Psoas muscle (tissue), 8 donors: ENCODE data around the gene ZMYND10. TPM values are rescaled to one million over a fixed set of nuclear protein-coding genes. Genes with fewer than 3 reads are reported as not detected.
A peak's percentile ranks its signal among the peaks of the same experiment; 100 is the strongest.

ENCODE experiments used
- ATAC-seq, 4 donors: fragments of 200-7000 bp; cut with Tn5 transposase; one replicate each; pipeline ENCODE4 v1.9.1; 2020; ENCODE audit warnings: moderate library complexity in 3 of 4, mild to moderate bottlenecking in 2 of 4
- DNase-seq, 2 donors: peaks; one replicate each; pipeline ENCODE4 v3.0.0-alpha.2; 2020
- H3K27ac ChIP-seq: fragments of 200-600 bp; one replicate; pipeline ENCODE4 v1.8.0; 2022
- H3K27me3 ChIP-seq, 3 donors: fragments of 200-600 bp in 1 of 3; one replicate each; pipeline versions ENCODE4 v1.6.1 to v1.8.0; 2013 to 2022; ENCODE audit warnings: low read length in 2 of 3, mild to moderate bottlenecking in 2 of 3, moderate library complexity in 1 of 3; ENCODE audit not compliant: insufficient read depth in 3 of 3
- H3K36me3 ChIP-seq, 2 donors: fragments of 200-600 bp in 1 of 2; one replicate each; pipeline versions ENCODE4 v1.6.1 to v1.8.0; 2013 to 2022; ENCODE audit warnings: low read depth in 1 of 2, mild to moderate bottlenecking in 1 of 2, moderate library complexity in 1 of 2; ENCODE audit not compliant: insufficient read depth in 1 of 2
- H3K4me1 ChIP-seq: fragments of 200-600 bp; one replicate; pipeline ENCODE4 v1.8.0; 2022
- H3K4me3 ChIP-seq: fragments of 200-600 bp; one replicate; pipeline ENCODE4 v1.8.0; 2022; ENCODE audit warnings: mild to moderate bottlenecking
- H3K9me3 ChIP-seq: fragments of 200-600 bp; one replicate; pipeline ENCODE4 v1.8.0; 2022
- WGBS, 3 donors: extraction: QIAGEN DNeasy Blood & Tissue Kit; methylation state at CpG; one replicate each; pipeline versions ENCODE4 v1.1.6 to v1.1.7; 2013; 5-methylcytosine and 5-hydroxymethylcytosine counted together
- intact Hi-C, 2 donors: fragments of 100-400 bp; cut with DNase I; formaldehyde crosslinking; loops; one replicate each; pipeline versions ENCODE4 v1.11.0 to v1.14.2; 2022
- polyA plus RNA-seq, 3 donors: library from polyadenylated mRNA; stranded (reverse); fragments of 200-250 nt; gene quantifications; one replicate each; pipeline ENCODE4 v1.2.3, GENCODE V29; 2013
- total RNA-seq, 4 donors: library from RNA; stranded (reverse); fragmentation: NEBNext Ultra II Directional in 2 of 4; extraction: Animal tissue kit (Norgen Biotek cat#: 25700) in 2 of 4; gene quantifications; one replicate each; pipeline versions ENCODE4 v1.2.1 to v1.2.4, GENCODE V29; 2021 to 2023
- TF ChIP-seq, protein P1 (sequence below): fragments of 200-600 bp; IDR thresholded peaks from one replicate; pipeline ENCODE4 v1.8.0; 2022; ENCODE audit warnings: antibody characterized with exemption
- donor health status: healthy with polysubstance abuse.
- donor health status: DM: no; HTN: no; CAD: no; lungs with moderate emphysema.
- donor health status: Bipolar disorder and iron deficiency.
- donor health status: healthy.
- donor health status: DM: yes; HTN: yes; CAD: no.
- donor health status: DM: no; HTN: no; CAD: no.
- donor health status: DM: no; HTN: no; CAD: no.
- donor health status: DM: yes; HTN: yes; CAD: no.

ZMYND10 gene
- total and polyA plus RNA-seq, 7 donors = 0.23 to 0.99 (median 0.51) TPM

DNA sequence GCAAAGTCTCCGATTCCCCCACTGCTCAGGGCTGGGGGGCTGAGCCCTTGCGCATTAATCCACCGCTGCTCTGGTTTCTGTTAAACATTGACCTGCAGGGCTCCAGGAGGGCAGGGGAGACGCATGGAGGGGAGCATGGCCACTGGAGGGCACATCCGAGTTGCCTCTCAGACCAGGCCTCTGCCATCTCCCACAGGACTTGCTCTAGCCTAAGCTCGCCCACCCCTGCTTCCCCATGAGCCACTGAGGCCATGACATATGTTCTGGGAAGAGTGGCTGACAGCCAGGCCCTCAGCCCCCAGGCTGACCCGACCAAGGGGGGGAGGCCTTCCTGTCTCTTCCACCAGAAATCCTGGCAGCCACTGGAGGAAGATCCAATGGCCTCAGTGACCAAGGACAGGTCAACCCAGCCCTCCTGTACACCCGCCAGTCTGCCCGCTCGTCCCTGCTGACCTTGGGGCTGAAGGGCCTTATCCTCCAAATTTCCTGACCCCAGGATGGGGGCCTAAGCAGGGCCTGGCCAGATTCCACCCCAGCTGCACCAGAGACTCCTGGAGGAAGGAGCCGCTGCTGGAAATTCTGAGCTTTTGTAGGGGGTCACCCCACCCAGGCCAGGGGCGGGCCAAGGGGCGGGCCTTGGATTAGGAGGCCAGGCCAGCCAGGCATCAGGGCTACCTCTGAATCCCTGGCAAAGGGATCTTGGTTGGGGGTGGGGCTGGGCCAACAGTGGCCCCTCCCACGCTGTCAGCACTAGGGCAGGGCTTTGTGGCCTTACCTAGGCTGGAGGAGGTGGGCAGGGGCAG is 42.3 kb downstream of the ZMYND10 start, which contains the start of gene HYAL1:
HYAL1 (minus strand) TSS at position 562 of the 803 bp plus-strand sequence. CDS start 618 bp downstream, outside the sequence.
- Histone ChIP-seq H3K4me3 (peak within 1 kb of the TSS; percentile 76), H3K9me3 (no peaks in the 10 kb centered on the region), H3K27me3 (no peaks in the 10 kb centered on the region), H3K27ac (peak within 1 kb of the TSS; percentile 88), H3K36me3 (no peaks in the 10 kb centered on the region), H3K4me1 (peaks cover 26% of the 10 kb centered on the region)
- ATAC-seq = peak in 2 of 4 donors; percentile 18 to 29
- intact Hi-C loops = no loop called here
- WGBS, 3 donors = 29 to 48% (median 45%) methylated on average over 13 to 14 of the region's 14 CpGs
- TF ChIP-seq, protein P1, sequence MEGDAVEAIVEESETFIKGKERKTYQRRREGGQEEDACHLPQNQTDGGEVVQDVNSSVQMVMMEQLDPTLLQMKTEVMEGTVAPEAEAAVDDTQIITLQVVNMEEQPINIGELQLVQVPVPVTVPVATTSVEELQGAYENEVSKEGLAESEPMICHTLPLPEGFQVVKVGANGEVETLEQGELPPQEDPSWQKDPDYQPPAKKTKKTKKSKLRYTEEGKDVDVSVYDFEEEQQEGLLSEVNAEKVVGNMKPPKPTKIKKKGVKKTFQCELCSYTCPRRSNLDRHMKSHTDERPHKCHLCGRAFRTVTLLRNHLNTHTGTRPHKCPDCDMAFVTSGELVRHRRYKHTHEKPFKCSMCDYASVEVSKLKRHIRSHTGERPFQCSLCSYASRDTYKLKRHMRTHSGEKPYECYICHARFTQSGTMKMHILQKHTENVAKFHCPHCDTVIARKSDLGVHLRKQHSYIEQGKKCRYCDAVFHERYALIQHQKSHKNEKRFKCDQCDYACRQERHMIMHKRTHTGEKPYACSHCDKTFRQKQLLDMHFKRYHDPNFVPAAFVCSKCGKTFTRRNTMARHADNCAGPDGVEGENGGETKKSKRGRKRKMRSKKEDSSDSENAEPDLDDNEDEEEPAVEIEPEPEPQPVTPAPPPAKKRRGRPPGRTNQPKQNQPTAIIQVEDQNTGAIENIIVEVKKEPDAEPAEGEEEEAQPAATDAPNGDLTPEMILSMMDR = peak; percentile 25
- DNase-seq = peak; percentile 77 to 87

DNA sequence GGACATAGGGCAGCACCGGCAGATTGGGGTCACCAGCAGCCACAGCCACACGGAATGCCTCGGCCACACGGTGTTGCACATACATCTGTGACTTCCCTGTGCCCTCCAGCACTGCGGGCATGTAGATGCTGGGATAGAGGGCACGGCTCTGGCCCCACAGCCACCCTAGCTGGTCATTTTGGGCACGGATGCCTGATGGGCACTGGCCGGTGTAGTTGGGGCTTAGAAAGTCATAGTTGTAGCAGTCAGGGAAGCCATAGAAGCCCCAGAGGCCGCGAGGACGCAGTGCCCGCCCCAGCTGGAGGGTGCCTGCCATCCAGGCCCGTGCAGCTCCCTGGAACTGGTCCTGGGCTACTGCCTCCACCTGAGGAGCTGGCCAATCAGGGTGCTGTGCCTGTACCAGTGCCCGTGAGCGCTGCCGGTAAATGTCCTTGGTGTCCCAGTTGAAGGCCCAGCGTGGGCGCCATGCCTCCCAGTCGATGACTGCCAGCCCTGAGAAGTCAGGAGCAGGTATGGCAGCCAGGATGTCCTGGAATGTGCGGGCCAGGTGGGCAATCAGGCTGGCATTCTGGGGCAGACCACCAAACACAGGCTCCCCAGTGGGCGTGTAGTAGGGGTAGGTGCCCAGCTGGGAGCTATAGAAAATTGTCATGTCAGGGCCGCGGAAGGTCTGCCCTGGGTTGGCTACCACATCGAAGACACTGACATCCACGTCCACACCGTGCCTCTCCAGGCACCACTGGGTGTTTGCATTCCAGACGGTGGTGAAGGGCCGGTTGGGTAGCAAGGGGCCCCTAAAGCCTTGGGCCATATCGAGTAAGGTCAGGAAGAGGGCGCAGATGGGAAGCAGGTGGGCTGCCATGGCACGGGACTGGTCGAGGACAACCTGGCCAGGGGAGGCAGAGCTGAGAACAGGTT is 43.2 kb downstream of the ZMYND10 start:
- Histone ChIP-seq H3K9me3 (no peaks in the 10 kb centered on the region), H3K27ac (peak overlapping the region; percentile 88), H3K4me1 (peaks cover 29% of the 10 kb centered on the region), H3K36me3 (no peaks in the 10 kb centered on the region), H3K4me3 (peak overlapping the region; percentile 76), H3K27me3 (no peaks in the 10 kb centered on the region)
- intact Hi-C loops = no loop called here
- ATAC-seq (no peak), DNase-seq (peak in 1 of 2 donors; percentile 60)
- TF ChIP-seq, protein P1 = no peak
- WGBS, 3 donors = 63 to 81% (median 71%) methylated on average over 32 of the region's 32 CpGs

DNA sequence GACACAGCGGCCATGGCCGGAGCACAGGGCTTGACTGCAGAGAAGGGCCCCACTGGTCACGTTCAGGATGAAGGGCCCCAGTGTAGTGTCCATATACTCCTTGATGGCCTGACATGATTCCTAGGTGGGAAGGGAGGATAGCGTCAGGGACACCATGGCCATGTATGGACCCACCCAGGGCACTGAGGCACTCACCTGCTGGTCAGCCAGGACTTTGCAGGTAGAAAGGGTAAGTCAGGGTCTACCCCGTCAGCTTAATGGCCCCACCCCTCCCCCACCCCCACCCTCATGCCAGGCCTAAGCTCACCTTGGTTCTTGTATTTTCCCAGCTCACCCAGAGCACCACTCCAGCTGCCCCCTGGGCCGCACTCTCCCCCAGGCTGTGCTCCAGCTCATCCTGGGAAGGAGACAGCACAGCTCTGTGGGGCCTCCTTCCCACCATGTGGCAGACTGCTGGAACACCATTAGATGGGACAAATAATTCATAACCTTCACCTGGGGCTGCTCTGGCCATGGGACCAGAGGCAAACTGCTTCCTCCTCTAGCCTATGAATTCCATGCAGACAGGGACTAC is 44.8 kb downstream of the ZMYND10 start:
- H3K27ac ChIP-seq = peak overlapping the region; percentile 88

More for the DNA sequence above, 44.8 kb downstream of the ZMYND10 start:
- ATAC-seq (no peak), DNase-seq (no peak)
- no peaks in the 10 kb centered on the region for H3K9me3 ChIP-seq
- peak overlapping the region; percentile 76 for H3K4me3 ChIP-seq
- peaks cover 29% of the 10 kb centered on the region for H3K4me1 ChIP-seq
- H3K36me3 ChIP-seq = peaks cover 0 to 6% of the 10 kb centered on the region in 2 donors
- intact Hi-C loops = no loop called here
- TF ChIP-seq, protein P1 = no peak
- H3K27me3 ChIP-seq = no peaks in the 10 kb centered on the region
- WGBS, 3 donors = 76 to 90% (median 82%) methylated on average over 6 of the region's 6 CpGs
